Left ventricle myocardium inferior (tissue), 1 donor: ENCODE measurements around the gene GDF9. TPM values are rescaled to one million over a fixed set of nuclear protein-coding genes. Genes with fewer than 3 reads are reported as not detected.
"Not testable (repeated sequence)": the region's sequence is repeated elsewhere in the genome, so short reads cannot be mapped to it uniquely, and the experiment has no call there.

ENCODE experiments used
- DNase-seq: peaks from one replicate; pipeline ENCODE4 v3.0.0-alpha.2; 2020
- H3K27ac ChIP-seq: fragments of 200-600 bp; replicated peaks from 2 replicates; pipeline ENCODE4 v1.8.0; 2021
- H3K27me3 ChIP-seq: fragments of 200-600 bp; 2 replicates; pipeline ENCODE4 v1.8.0; 2021; ENCODE audit warnings: low read depth
- H3K36me3 ChIP-seq: fragments of 200-600 bp; 2 replicates; pipeline ENCODE4 v1.8.0; 2021
- H3K4me1 ChIP-seq: fragments of 200-600 bp; 2 replicates; pipeline ENCODE4 v1.8.0; 2021
- H3K4me3 ChIP-seq: fragments of 200-600 bp; 2 replicates; pipeline ENCODE4 v1.8.0; 2021; ENCODE audit warnings: mild to moderate bottlenecking, moderate library complexity
- H3K9me3 ChIP-seq: fragments of 200-600 bp; replicated peaks from 2 replicates; pipeline ENCODE4 v1.8.0; 2021
- CTCF ChIP-seq: fragments of 200-600 bp; IDR thresholded peaks from 2 replicates; pipeline ENCODE4 v1.8.0; 2021; ENCODE audit warnings: antibody characterized with exemption, mild to moderate bottlenecking, borderline replicate concordance
- intact Hi-C: fragments of 100-400 bp; cut with micrococcal nuclease; formaldehyde crosslinking; loops from one replicate; pipeline ENCODE4 v1.11.0; 2022
- total RNA-seq: library from RNA; stranded (reverse); fragmentation: NEBNext Ultra II Directional; extraction: Animal tissue kit (Norgen Biotek cat#: 25700); gene quantifications from one replicate; pipeline ENCODE4 v1.2.1, GENCODE V29; 2021
- donor health status: DM: no; HTN: yes; CAD: no; lungs with severe emphysema.

Gene GDF9
- total RNA-seq, 1 donor from 2014 or later = 0.52 TPM

GRCh38 chr5:132867046-132867451, 780 bp upstream of the GDF9 start:
- intact Hi-C loops = no loop called here
- no peak for TF ChIP-seq CTCF
- DNase-seq = no peak

DNA sequence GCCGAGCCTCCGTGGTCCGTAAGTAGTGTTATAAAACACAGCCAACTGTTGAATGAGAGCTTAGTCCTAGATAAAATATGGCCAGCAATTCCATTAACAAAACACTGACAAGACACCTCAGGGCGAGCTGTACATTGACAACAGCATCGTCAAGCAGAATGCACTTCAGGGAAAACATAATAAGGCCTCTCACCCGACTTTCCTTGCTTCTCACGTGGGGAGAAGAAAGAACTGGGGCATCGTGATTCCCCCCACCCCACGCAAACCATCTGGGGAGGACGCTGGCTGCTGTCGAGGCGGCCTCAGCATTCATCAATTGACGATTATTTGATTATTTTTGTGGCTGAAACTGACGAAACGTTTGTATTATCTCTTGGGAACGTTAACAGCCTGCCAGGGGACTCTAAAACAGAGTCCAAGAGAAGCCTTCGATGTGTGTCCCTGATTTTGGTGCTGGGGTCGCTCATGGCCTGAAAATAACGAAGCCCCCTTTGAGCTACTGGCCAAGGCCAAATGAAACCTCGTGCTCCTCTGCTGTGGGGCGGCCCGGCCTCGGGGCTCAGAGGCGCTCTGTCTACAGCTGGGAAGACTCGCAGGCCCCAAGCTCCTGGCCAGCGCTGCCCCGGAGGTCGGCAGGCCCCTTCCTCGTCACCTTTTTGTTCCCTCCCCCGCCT, 464 bp downstream of the GDF9 start:
- TF ChIP-seq CTCF = no peak
- intact Hi-C loops = no loop called here
- peaks cover 33% of the 10 kb centered on the region for H3K4me1 ChIP-seq
- H3K27me3 ChIP-seq = no peaks in the 10 kb centered on the region
- H3K4me3 ChIP-seq = peak overlapping the region; percentile 95
- H3K36me3 ChIP-seq = peaks cover 33% of the 10 kb centered on the region
- no peak for DNase-seq
- no peaks in the 10 kb centered on the region for H3K9me3 ChIP-seq
- H3K27ac ChIP-seq = peak overlapping the region; percentile 97

More at GRCh38 chr5:132867046-132867451, 780 bp upstream of the GDF9 start:
- Histone ChIP-seq H3K27ac (peak overlapping the region; percentile 97), H3K27me3 (no peaks in the 10 kb centered on the region), H3K4me3 (peak overlapping the region; percentile 95), H3K36me3 (peaks cover 38% of the 10 kb centered on the region), H3K9me3 (no peaks in the 10 kb centered on the region), H3K4me1 (peaks cover 45% of the 10 kb centered on the region)

DNA sequence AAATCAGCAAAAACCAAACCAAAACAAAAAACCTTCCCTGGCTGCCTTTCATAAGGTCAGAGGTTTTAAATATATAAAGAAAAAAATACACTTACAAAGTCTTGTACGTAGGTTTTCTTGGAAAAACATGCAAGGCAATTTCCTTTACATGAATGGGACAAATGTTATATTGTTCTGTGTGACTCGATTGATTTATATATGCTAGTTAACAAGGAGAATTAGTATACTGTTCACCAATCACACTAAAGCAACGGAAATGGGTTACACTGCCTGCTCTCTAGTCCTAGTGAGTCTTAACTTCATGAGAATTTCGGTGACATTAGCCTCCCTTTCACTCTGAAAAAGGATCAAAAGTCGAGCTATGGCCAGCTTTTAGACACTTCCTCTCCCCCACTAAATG, 5.5 kb downstream of the GDF9 start:
- DNase-seq = no peak
- H3K4me3 ChIP-seq = no peak overlapping the region
- intact Hi-C loops = no loop called here
- no peaks in the 10 kb centered on the region for H3K9me3 ChIP-seq
- H3K27ac ChIP-seq = no peak overlapping the region
- TF ChIP-seq CTCF = no peak
- peaks cover 6% of the 10 kb centered on the region for H3K4me1 ChIP-seq
- no peaks in the 10 kb centered on the region for H3K36me3 ChIP-seq
- no peaks in the 10 kb centered on the region for H3K27me3 ChIP-seq

GRCh38 chr5:132859889-132860437, 6.3 kb downstream of the GDF9 start:
- Histone ChIP-seq H3K9me3 (no peaks in the 10 kb centered on the region), H3K36me3 (no peaks in the 10 kb centered on the region), H3K4me1 (no peaks in the 10 kb centered on the region), H3K27ac (no peak overlapping the region), H3K27me3 (no peaks in the 10 kb centered on the region), H3K4me3 (no peak overlapping the region)
- TF ChIP-seq CTCF = no peak
- intact Hi-C loops = no loop called here
- DNase-seq = no peak

DNA sequence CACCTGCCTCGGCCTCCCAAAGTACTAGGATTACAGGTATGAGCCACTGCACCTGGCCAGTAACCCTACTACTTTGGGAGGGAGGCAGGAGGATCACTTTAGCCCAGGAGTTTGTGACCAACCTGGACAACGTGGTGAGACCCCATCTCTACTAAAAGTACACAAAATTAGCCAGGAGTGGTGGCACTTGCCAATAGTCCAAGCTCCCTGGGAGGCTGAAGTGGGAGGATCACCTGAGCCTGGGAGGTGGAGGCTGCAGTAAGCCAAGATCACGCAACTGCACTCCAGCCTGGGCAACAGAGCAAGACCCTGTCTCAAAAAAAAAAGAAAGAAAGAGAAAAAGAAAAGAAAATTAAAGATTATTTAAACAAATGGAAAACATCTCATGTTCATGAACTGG, 10.3 kb downstream of the GDF9 start:
- Histone ChIP-seq H3K9me3 (no peaks in the 10 kb centered on the region), H3K27me3 (no peaks in the 10 kb centered on the region), H3K4me3 (no peak overlapping the region), H3K27ac (no peak overlapping the region), H3K4me1 (peaks cover 7% of the 10 kb centered on the region), H3K36me3 (no peaks in the 10 kb centered on the region)
- intact Hi-C loops = no loop called here
- TF ChIP-seq CTCF = no peak
- no peak for DNase-seq

DNA sequence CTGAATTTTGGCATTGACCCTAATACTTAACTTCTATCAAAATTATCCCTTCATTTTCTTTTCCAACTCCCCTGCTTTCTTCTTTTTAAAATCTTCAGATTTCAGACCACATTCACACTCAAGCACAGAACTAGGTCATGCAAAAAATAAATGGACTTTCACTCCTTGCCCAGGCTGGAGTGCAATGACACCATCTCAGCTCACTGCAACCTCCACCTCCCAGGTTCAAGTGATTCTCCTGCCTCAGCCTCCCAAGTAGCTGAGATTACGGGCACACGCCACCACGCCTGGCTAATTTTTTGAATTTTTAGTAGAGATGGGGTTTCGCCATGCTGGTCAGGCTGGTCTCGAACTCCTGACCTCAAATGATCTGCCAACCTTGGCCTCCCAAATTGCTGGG, 11.3 kb downstream of the GDF9 start:
- H3K4me1 ChIP-seq, H3K9me3 ChIP-seq, intact Hi-C loops, DNase-seq, H3K27me3 ChIP-seq, H3K27ac ChIP-seq, H3K36me3 ChIP-seq, H3K4me3 ChIP-seq: not testable (repeated sequence)
